HG03064 (cell line): ENCODE measurements around the gene MICA.
"Not testable (repeated sequence)": the region's sequence is repeated elsewhere in the genome, so short reads cannot be mapped to it uniquely, and the experiment has no call there.

Experiments
- ATAC-seq: cut with Tn5 transposase; IDR thresholded peaks from one replicate; pipeline ENCODE4 v1.9.1; 2021; ENCODE audit warnings: low read depth; ENCODE audit not compliant: unreplicated experiment

MICA gene

GRCh38 chr6:31450751-31451150 lies 47.4 kb downstream of the MICA start:
- ATAC-seq = no peak

- no peak for ATAC-seq
Observed at GRCh38 chr6:31452859-31453258, 49.5 kb downstream of the MICA start.

- ATAC-seq = no peak
Observed at GRCh38 chr6:31453259-31453658, 49.9 kb downstream of the MICA start.

GRCh38 chr6:31459864-31460263 lies 56.5 kb downstream of the MICA start:
- not testable (repeated sequence) for ATAC-seq

- ATAC-seq = no peak
Observed at GRCh38 chr6:31460361-31461025, 57.1 kb downstream of the MICA start.

GRCh38 chr6:31462026-31462963 lies 58.9 kb downstream of the MICA start:
- ATAC-seq = peak; percentile 5

GRCh38 chr6:31462964-31463870 lies 59.8 kb downstream of the MICA start:
- peak; percentile 79 for ATAC-seq

- no peak for ATAC-seq
Observed at GRCh38 chr6:31464252-31465184, 61.1 kb downstream of the MICA start.
